HCT116 (cell line): Measurements from ENCODE around the gene NCKAP5. TPM values are rescaled to one million over a fixed set of nuclear protein-coding genes. Genes with fewer than 3 reads are reported as not detected.

Source experiments
- ATAC-seq: fragments of 200-7000 bp; cut with Tn5 transposase; 2 replicates; pipeline ENCODE4 v1.9.1; 2020; ENCODE audit warnings: mild to moderate bottlenecking, moderate library complexity
- BruUV-seq: library from RNA; stranded (reverse); fragments of 400-500 nt; replicated peaks from 2 replicates; lab custom pipeline; 2021; lab: Mats Ljungman, UMichigan
- CTCF ChIA-PET: fragments of 300-600 bp; sonication (Branson Sonifier 250); formaldehyde crosslinking; loops from one replicate; lab custom pipeline; 2021; ENCODE audit warnings: antibody characterized with exemption; lab: Charles Lee
- POLR2A ChIA-PET: fragments of 300-600, 350-600 bp; sonication (Branson Sonifier 250); formaldehyde crosslinking; loops from one replicate; lab custom pipeline; 2021; ENCODE audit warnings: antibody characterized with exemption; lab: Charles Lee
- RAD21 ChIA-PET, 2 experiments: fragments of 300-600 bp; sonication (Branson Sonifier 250); formaldehyde crosslinking; loops; one replicate each; lab custom pipeline; 2023; ENCODE audit warnings: low total read pairs in 2 of 2; ENCODE audit not compliant: uncharacterized antibody in 2 of 2, unreplicated experiment in 2 of 2, low non-redundant PET in 1 of 2; lab: Charles Lee
- DNase-seq: peaks from one replicate; pipeline ENCODE4 v3.0.0-alpha.2; 2010; ENCODE audit warnings: low read depth, low spot score
- H2AFZ ChIP-seq: fragments of 200-600 bp; shearing (Covaris generic), sonication (generic); 2 replicates; pipeline ENCODE4 v1.6.1; 2017; ENCODE audit warnings: low read depth, mixed run types, mixed read lengths, antibody characterized with exemption, low read length; ENCODE audit not compliant: poor library complexity, severe bottlenecking
- H3K27ac ChIP-seq: 2 replicates; pipeline ENCODE4 v1.5.1; 2012; ENCODE audit warnings: low read depth, low read length
- H3K27me3 ChIP-seq: fragments of 200-600 bp; sonication (generic); 2 replicates; pipeline ENCODE4 v1.6.1; 2016; ENCODE audit warnings: mixed run types, low read length, mixed read lengths; ENCODE audit not compliant: insufficient read depth
- H3K36me3 ChIP-seq, 2 experiments: fragments of 200-500 bp in 1 of 2; fragments of 200-600 bp in 1 of 2; sonication (Bioruptor generic) in 1 of 2; sonication (generic) in 1 of 2; 2 replicates each; pipeline versions ENCODE4 v1.5.1 to v1.6.1; 2014 to 2016; ENCODE audit warnings: low read length in 2 of 2, inconsistent platforms in 1 of 2, mixed read lengths in 1 of 2, mixed run types in 1 of 2; ENCODE audit not compliant: insufficient read depth in 2 of 2, control insufficient read depth in 1 of 2
- H3K4me1 ChIP-seq, 2 experiments: fragments of 200-600 bp in 1 of 2; sonication (generic) in 1 of 2; 2 replicates each; pipeline versions ENCODE4 v1.5.1 to v1.6.1; 2012 to 2017; ENCODE audit warnings: low read length in 2 of 2, inconsistent platforms in 1 of 2, mild to moderate bottlenecking in 1 of 2, mixed read lengths in 1 of 2, mixed run types in 1 of 2, moderate library complexity in 1 of 2; ENCODE audit not compliant: insufficient read depth in 2 of 2, control insufficient read depth in 1 of 2
- H3K4me2 ChIP-seq: fragments of 200-600 bp; sonication (generic); 2 replicates; pipeline ENCODE4 v1.6.1; 2017; ENCODE audit warnings: mixed run types, low read length, mixed read lengths
- H3K4me3 ChIP-seq, 2 experiments: fragments of 200-600 bp in 1 of 2; sonication (generic) in 1 of 2; replicated peaks in 1 of 2; 2 replicates each; pipeline ENCODE4 v1.5.1; 2011 to 2016; ENCODE audit warnings: low read length in 2 of 2, control low read depth in 1 of 2, low read depth in 1 of 2, mild to moderate bottlenecking in 1 of 2, mixed read lengths in 1 of 2, mixed run types in 1 of 2
- H3K79me2 ChIP-seq: fragments of 200-600 bp; sonication (generic); 2 replicates; pipeline ENCODE4 v1.6.1; 2017; ENCODE audit warnings: mild to moderate bottlenecking, mixed run types, low read length, moderate library complexity, mixed read lengths; ENCODE audit not compliant: insufficient read depth
- H3K9ac ChIP-seq: fragments of 200-600 bp; sonication (generic); 2 replicates; pipeline ENCODE4 v1.6.1; 2016; ENCODE audit warnings: low read length, mixed read lengths
- H3K9me2 ChIP-seq: fragments of 200-600 bp; sonication (generic), shearing (Covaris generic); 2 replicates; pipeline ENCODE4 v1.6.1; 2017; ENCODE audit warnings: mixed run types, mild to moderate bottlenecking, moderate library complexity; ENCODE audit not compliant: insufficient read depth
- H3K9me3 ChIP-seq, 2 experiments: fragments of 200-500 bp in 1 of 2; fragments of 200-600 bp in 1 of 2; sonication (Bioruptor generic) in 1 of 2; sonication (generic) in 1 of 2; 2 replicates each; pipeline ENCODE4 v1.6.1; 2014 to 2017; ENCODE audit warnings: low read length in 2 of 2, mixed read lengths in 2 of 2, inconsistent platforms in 1 of 2, low read depth in 1 of 2, mild to moderate bottlenecking in 1 of 2, mixed run types in 1 of 2, moderate library complexity in 1 of 2; ENCODE audit not compliant: control insufficient read depth in 1 of 2, insufficient read depth in 1 of 2
- H4K20me1 ChIP-seq: fragments of 200-600 bp; sonication (generic), shearing (Covaris generic); 2 replicates; pipeline ENCODE4 v1.6.1; 2017; ENCODE audit warnings: mixed run types, mild to moderate bottlenecking, moderate library complexity; ENCODE audit not compliant: insufficient read depth
- CEBPB ChIP-seq: IDR thresholded peaks from 2 replicates; pipeline ENCODE4 v1.6.1; 2012; ENCODE audit warnings: low read depth
- CTCF ChIP-seq, 3 experiments: fragments of 200-600 bp in 1 of 3; sonication (generic) in 1 of 3; IDR thresholded peaks in 2 of 3; conservative IDR thresholded peaks in 1 of 3; 2 replicates each; pipeline ENCODE4 v1.5.1; 2012 to 2017; ENCODE audit warnings: low read depth in 2 of 3, low read length in 2 of 3, antibody characterized with exemption in 1 of 3, borderline replicate concordance in 1 of 3, control low read depth in 1 of 3, mild to moderate bottlenecking in 1 of 3, mixed read lengths in 1 of 3, mixed run types in 1 of 3, moderate library complexity in 1 of 3; ENCODE audit not compliant: insufficient read depth in 1 of 3
- ELF1 ChIP-seq: IDR thresholded peaks from 2 replicates; pipeline ENCODE4 v1.6.1; 2012; ENCODE audit warnings: low read depth, borderline replicate concordance
- EZH2phosphoT487 ChIP-seq: fragments of 200-600 bp; IDR thresholded peaks from 2 replicates; pipeline ENCODE4 v1.6.1; 2018; ENCODE audit warnings: antibody characterized with exemption, borderline replicate concordance
- FOSL1 ChIP-seq: IDR thresholded peaks from 2 replicates; pipeline ENCODE4 v1.6.1; 2012; ENCODE audit warnings: low read depth
- JUND ChIP-seq: IDR thresholded peaks from 2 replicates; pipeline ENCODE4 v1.6.1; 2012
- POLR2AphosphoS5 ChIP-seq: IDR thresholded peaks from 2 replicates; pipeline ENCODE4 v1.6.1; 2011; ENCODE audit warnings: mild to moderate bottlenecking, low read depth, low read length, moderate library complexity
- RAD21 ChIP-seq: IDR thresholded peaks from 2 replicates; pipeline ENCODE4 v1.6.1; 2012; ENCODE audit warnings: low read depth, mild to moderate bottlenecking
- SIN3A ChIP-seq: IDR thresholded peaks from 2 replicates; pipeline ENCODE4 v1.6.1; 2012; ENCODE audit warnings: low read depth
- SP1 ChIP-seq: IDR thresholded peaks from 2 replicates; pipeline ENCODE4 v1.6.1; 2012; ENCODE audit warnings: low read depth
- TCF7L2 ChIP-seq: IDR thresholded peaks from 2 replicates; pipeline ENCODE4 v1.7.0; 2011; ENCODE audit warnings: borderline replicate concordance, inconsistent platforms; ENCODE audit not compliant: insufficient read depth, insufficient read length; ENCODE audit errors: extremely low read depth
- YY1 ChIP-seq: IDR thresholded peaks from 2 replicates; pipeline ENCODE4 v1.6.1; 2011; ENCODE audit warnings: low read length, low read depth, moderate library complexity, mild to moderate bottlenecking; ENCODE audit not compliant: insufficient replicate concordance; ENCODE audit errors: extremely low read depth
- ZNF274 ChIP-seq: fragments of 200-500 bp; sonication (Bioruptor generic); IDR thresholded peaks from 2 replicates; pipeline ENCODE4 v1.6.1; 2014; ENCODE audit warnings: mild to moderate bottlenecking, low read depth, low read length, inconsistent platforms
- intact Hi-C: fragments of 100-400 bp; cut with micrococcal nuclease; formaldehyde crosslinking; loops from 2 replicates; pipeline ENCODE4 v1.10.0; 2022
- total RNA-seq: library from RNA; stranded (reverse); gene quantifications from one replicate; pipeline ENCODE4 v1.2.1, GENCODE V29; 2021; ENCODE audit not compliant: unreplicated experiment
- TF ChIP-seq, protein P1 (sequence below): IDR thresholded peaks from 2 replicates; pipeline ENCODE4 v1.6.1; 2012; ENCODE audit warnings: low read depth
- TF ChIP-seq, protein P2 (sequence below): IDR thresholded peaks from 2 replicates; pipeline ENCODE4 v1.6.1; 2012
- TF ChIP-seq, protein P3 (sequence below): IDR thresholded peaks from 2 replicates; pipeline ENCODE4 v1.6.1; 2011; ENCODE audit warnings: mild to moderate bottlenecking, low read length, moderate library complexity; ENCODE audit not compliant: insufficient replicate concordance; ENCODE audit errors: extremely low read depth

The NCKAP5 gene
- total RNA-seq, 1 experiment from 2014 or later, result 0.30 TPM

- no peaks in the 10 kb centered on the region for H3K79me2 ChIP-seq
- ATAC-seq, result no peak
- H2AFZ ChIP-seq, result no peak overlapping the region
- intact Hi-C loops, result no loop called here
- no peak overlapping the region for H3K4me2 ChIP-seq
- ChIA-PET CTCF (no interaction called here), POLR2A (no interaction called here), RAD21 (no interaction called here)
- H3K9me2 ChIP-seq, result no peaks in the 10 kb centered on the region
- H3K4me3 ChIP-seq, result no peak overlapping the region
- no peaks in the 10 kb centered on the region for H3K36me3 ChIP-seq
- no peaks in the 10 kb centered on the region for H3K4me1 ChIP-seq
- no peaks in the 10 kb centered on the region for H4K20me1 ChIP-seq
- H3K27ac ChIP-seq, result no peak overlapping the region
- no peaks in the 10 kb centered on the region; a peak in 1 of 4 replicates for H3K9me3 ChIP-seq
- H3K27me3 ChIP-seq, result no peaks in the 10 kb centered on the region
- no peak overlapping the region for H3K9ac ChIP-seq
- no peak for TF ChIP-seq JUND
- no peak for TF ChIP-seq CTCF (IDR thresholded peaks at IDR 0.05 in 2 of 3, conservative IDR thresholded peaks at IDR 0.05 in 1 of 3; ENCODE audit: borderline replicate concordance in 1 of 3, insufficient read depth in 1 of 3, low read depth in 2 of 3, low read length in 2 of 3)
- no peak for TF ChIP-seq FOSL1
- TF ChIP-seq POLR2AphosphoS5, result no peak
- TF ChIP-seq, protein P1, sequence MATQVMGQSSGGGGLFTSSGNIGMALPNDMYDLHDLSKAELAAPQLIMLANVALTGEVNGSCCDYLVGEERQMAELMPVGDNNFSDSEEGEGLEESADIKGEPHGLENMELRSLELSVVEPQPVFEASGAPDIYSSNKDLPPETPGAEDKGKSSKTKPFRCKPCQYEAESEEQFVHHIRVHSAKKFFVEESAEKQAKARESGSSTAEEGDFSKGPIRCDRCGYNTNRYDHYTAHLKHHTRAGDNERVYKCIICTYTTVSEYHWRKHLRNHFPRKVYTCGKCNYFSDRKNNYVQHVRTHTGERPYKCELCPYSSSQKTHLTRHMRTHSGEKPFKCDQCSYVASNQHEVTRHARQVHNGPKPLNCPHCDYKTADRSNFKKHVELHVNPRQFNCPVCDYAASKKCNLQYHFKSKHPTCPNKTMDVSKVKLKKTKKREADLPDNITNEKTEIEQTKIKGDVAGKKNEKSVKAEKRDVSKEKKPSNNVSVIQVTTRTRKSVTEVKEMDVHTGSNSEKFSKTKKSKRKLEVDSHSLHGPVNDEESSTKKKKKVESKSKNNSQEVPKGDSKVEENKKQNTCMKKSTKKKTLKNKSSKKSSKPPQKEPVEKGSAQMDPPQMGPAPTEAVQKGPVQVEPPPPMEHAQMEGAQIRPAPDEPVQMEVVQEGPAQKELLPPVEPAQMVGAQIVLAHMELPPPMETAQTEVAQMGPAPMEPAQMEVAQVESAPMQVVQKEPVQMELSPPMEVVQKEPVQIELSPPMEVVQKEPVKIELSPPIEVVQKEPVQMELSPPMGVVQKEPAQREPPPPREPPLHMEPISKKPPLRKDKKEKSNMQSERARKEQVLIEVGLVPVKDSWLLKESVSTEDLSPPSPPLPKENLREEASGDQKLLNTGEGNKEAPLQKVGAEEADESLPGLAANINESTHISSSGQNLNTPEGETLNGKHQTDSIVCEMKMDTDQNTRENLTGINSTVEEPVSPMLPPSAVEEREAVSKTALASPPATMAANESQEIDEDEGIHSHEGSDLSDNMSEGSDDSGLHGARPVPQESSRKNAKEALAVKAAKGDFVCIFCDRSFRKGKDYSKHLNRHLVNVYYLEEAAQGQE, result no peak
- no peak for TF ChIP-seq ELF1
- no peak for TF ChIP-seq TCF7L2
- no peak for TF ChIP-seq SIN3A
- TF ChIP-seq EZH2phosphoT487, result no peak
- TF ChIP-seq YY1, result no peak
- no peak for TF ChIP-seq RAD21
- no peak for TF ChIP-seq CEBPB
- TF ChIP-seq, protein P2, sequence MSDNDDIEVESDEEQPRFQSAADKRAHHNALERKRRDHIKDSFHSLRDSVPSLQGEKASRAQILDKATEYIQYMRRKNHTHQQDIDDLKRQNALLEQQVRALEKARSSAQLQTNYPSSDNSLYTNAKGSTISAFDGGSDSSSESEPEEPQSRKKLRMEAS, result no peak
- TF ChIP-seq, protein P3, sequence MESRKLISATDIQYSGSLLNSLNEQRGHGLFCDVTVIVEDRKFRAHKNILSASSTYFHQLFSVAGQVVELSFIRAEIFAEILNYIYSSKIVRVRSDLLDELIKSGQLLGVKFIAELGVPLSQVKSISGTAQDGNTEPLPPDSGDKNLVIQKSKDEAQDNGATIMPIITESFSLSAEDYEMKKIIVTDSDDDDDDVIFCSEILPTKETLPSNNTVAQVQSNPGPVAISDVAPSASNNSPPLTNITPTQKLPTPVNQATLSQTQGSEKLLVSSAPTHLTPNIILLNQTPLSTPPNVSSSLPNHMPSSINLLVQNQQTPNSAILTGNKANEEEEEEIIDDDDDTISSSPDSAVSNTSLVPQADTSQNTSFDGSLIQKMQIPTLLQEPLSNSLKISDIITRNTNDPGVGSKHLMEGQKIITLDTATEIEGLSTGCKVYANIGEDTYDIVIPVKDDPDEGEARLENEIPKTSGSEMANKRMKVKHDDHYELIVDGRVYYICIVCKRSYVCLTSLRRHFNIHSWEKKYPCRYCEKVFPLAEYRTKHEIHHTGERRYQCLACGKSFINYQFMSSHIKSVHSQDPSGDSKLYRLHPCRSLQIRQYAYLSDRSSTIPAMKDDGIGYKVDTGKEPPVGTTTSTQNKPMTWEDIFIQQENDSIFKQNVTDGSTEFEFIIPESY, result no peak
- no peak for TF ChIP-seq SP1
- TF ChIP-seq ZNF274, result no peak
- no TSS peak for BruUV-seq
- DNase-seq, result no peak
Observed at GRCh38 chr2:133157141-133157540, 411.1 kb downstream of the NCKAP5 start.
